Smooth muscle cell (in vitro differentiated cells): ENCODE data around the gene TMBIM1. TPM values are rescaled to one million over a fixed set of nuclear protein-coding genes. Genes with fewer than 3 reads are reported as not detected.

Source experiments
- DNase-seq: peaks from one replicate; lab custom pipeline; 2025; ENCODE audit not compliant: unreplicated experiment; lab: John Stamatoyannopoulos, UW
- H2AFZ ChIP-seq: fragments of 200-600 bp; sonication (generic); 2 replicates; pipeline ENCODE4 v1.6.0; 2016; ENCODE audit warnings: antibody characterized with exemption, low read depth, mild to moderate bottlenecking
- H3F3A ChIP-seq: fragments of 200-600 bp; sonication (generic); 2 replicates; pipeline ENCODE4 v1.6.0; 2017; ENCODE audit warnings: antibody characterized with exemption, low read depth
- H3K27ac ChIP-seq: fragments of 200-600 bp; sonication (generic); 2 replicates; pipeline ENCODE4 v1.5.1; 2016; ENCODE audit warnings: low read depth, mild to moderate bottlenecking
- H3K27me3 ChIP-seq: fragments of 200-600 bp; sonication (generic); 2 replicates; pipeline ENCODE4 v1.6.1; 2016; ENCODE audit warnings: low read depth, mild to moderate bottlenecking
- H3K36me3 ChIP-seq: fragments of 200-600 bp; sonication (generic); 2 replicates; pipeline ENCODE4 v1.5.1; 2016; ENCODE audit warnings: low read depth
- H3K4me1 ChIP-seq: fragments of 200-600 bp; sonication (generic); 2 replicates; pipeline ENCODE4 v1.5.1; 2016; ENCODE audit warnings: low read depth
- H3K4me2 ChIP-seq: fragments of 200-600 bp; sonication (generic); 2 replicates; pipeline ENCODE4 v1.6.0; 2016; ENCODE audit warnings: mild to moderate bottlenecking
- H3K4me3 ChIP-seq: fragments of 200-600 bp; sonication (generic); 2 replicates; pipeline ENCODE4 v1.5.1; 2016; ENCODE audit warnings: mild to moderate bottlenecking
- H3K79me2 ChIP-seq: fragments of 200-600 bp; sonication (generic); 2 replicates; pipeline ENCODE4 v1.6.0; 2016; ENCODE audit warnings: low read depth, mild to moderate bottlenecking
- H3K9ac ChIP-seq: fragments of 200-600 bp; sonication (generic); 2 replicates; pipeline ENCODE4 v1.6.0; 2016; ENCODE audit warnings: low read depth
- H3K9me3 ChIP-seq: fragments of 200-600 bp; sonication (generic); replicated peaks from 2 replicates; pipeline ENCODE4 v1.5.1; 2016; ENCODE audit warnings: low read depth
- H4K20me1 ChIP-seq: fragments of 200-600 bp; sonication (generic); 2 replicates; pipeline ENCODE4 v1.6.0; 2016; ENCODE audit warnings: low read depth
- WGBS: methylation state at CpG from one replicate; pipeline ENCODE4 v1.1.7; 2016; ENCODE audit warnings: low lambda C conversion rate; 5-methylcytosine and 5-hydroxymethylcytosine counted together
- polyA plus RNA-seq: library from polyadenylated mRNA; unstranded; fragments of >200 nt; fragmentation: Nextera tagmentation; extraction: Ambion mirVana; gene quantifications from 2 replicates; pipeline ENCODE4 v1.2.1, GENCODE V29; 2016
- total RNA-seq: library from RNA; depleted of rRNA; stranded (reverse); fragments of >200 nt; gene quantifications from 2 replicates; pipeline ENCODE4 v1.2.3, GENCODE V29; 2014
- TF ChIP-seq, protein P1 (sequence below): fragments of 200-600 bp; sonication (generic); IDR thresholded peaks from 2 replicates; pipeline ENCODE4 v1.5.1; 2017; ENCODE audit warnings: borderline replicate concordance, mild to moderate bottlenecking, antibody characterized with exemption; ENCODE audit not compliant: insufficient read depth, poor library complexity, severe bottlenecking

TMBIM1 gene
- total and polyA plus RNA-seq, 2 experiments from 2014 or later, result 109 to 121 TPM

DNA sequence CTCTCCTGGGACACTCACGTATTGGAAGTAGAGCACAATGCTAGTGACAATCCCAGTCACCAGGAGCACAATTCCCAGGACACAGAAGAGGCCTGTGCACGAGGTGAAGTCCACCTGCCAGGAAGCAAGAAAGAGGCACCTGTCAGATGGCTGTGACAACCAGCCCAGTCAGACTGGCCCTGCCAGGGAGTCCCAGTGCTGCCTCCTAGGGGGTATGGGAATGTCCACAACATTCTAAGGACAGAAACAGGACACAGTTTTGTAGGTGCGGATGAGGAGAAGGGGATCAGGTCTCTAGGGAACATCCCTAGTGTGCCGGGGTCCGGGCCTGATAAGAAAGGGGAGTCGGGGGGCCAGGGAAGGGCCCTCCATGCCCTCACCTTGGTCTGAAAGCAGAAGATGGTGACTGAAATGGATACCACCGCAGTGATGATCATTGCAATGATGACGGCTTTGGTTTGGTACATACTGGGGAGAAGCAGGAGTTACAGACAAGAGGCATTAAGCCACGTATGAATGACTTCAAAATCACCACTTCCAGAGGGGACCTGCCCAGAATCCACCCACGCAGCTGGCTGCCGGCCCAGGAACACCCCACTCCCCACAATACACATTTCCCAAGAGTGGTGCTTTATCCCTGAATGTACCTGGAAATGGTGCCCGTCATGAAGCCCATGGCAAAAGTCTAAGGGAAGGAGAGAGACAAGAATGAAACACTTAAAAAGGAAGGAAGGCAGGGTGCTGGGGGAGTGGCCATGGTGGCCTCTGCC lies 15.1 kb downstream of the TMBIM1 start:
- TF ChIP-seq, protein P1, sequence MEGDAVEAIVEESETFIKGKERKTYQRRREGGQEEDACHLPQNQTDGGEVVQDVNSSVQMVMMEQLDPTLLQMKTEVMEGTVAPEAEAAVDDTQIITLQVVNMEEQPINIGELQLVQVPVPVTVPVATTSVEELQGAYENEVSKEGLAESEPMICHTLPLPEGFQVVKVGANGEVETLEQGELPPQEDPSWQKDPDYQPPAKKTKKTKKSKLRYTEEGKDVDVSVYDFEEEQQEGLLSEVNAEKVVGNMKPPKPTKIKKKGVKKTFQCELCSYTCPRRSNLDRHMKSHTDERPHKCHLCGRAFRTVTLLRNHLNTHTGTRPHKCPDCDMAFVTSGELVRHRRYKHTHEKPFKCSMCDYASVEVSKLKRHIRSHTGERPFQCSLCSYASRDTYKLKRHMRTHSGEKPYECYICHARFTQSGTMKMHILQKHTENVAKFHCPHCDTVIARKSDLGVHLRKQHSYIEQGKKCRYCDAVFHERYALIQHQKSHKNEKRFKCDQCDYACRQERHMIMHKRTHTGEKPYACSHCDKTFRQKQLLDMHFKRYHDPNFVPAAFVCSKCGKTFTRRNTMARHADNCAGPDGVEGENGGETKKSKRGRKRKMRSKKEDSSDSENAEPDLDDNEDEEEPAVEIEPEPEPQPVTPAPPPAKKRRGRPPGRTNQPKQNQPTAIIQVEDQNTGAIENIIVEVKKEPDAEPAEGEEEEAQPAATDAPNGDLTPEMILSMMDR, result peak; percentile 9
- no peak for DNase-seq
- Histone ChIP-seq H2AFZ (no peak overlapping the region), H4K20me1 (peaks cover 16% of the 10 kb centered on the region), H3K36me3 (no peaks in the 10 kb centered on the region), H3K27ac (no peak overlapping the region), H3K27me3 (no peaks in the 10 kb centered on the region), H3K4me3 (no peak overlapping the region), H3F3A (peaks cover 15% of the 10 kb centered on the region), H3K4me2 (no peak overlapping the region), H3K4me1 (peaks cover 3% of the 10 kb centered on the region), H3K79me2 (peaks cover 33% of the 10 kb centered on the region), H3K9ac (no peak overlapping the region), H3K9me3 (no peaks in the 10 kb centered on the region)
- 96% methylated on average over 12 of the region's 12 CpGs for WGBS

DNA sequence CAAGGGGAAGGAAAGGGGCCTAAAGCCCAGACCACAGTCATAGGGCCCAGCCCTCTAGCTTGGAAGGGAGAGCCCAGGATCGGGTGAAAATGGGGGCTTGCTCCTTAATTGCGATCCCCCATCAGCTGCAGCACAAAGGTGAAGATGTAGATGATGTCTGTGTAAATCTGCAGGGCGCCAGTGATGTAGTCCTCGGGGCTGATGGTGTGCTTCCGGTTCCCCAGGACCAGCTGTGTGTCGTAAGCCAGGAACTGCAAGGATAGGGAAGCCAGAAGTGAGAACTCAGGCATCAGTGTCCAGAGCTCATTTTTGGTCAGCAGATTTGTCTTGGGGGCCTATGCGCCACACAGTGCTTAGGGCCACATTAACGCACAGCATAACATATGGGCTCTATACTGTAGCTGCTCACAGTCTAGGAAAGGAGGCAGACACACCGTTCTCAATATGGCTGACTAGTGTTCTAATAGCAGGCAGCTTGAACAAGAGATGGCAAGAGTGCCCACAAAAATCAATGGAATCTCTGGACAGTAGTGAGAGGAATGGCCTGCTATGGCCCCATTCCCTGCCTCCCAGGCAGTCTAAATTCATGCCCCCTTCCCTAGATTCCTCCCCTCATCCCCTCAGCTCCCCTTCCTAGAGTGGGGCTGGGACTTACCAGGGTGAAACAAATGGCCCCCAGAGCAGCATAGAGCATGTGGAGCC lies 16.8 kb downstream of the TMBIM1 start:
- H3K79me2 ChIP-seq, result peaks cover 29% of the 10 kb centered on the region

DNA sequence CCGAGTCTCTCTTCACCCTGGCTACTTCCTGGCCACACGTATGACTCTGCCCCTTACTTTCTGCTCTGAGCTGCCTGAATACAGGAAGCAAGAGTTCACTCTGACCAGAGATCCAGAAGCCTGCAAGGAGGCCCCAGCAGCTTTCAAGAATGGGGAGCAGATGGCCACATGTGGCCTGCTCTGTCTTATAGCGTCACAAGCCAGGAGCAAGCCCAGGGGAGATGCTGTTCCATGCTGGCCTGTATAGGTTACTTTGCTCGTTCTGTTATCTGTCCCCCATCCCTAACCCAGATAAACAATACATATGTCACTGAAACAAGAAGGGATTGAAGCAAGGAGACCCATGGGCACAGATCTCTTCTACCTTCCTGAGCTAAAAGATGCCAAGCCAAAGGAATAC lies 17.7 kb downstream of the TMBIM1 start:
- Histone ChIP-seq H3K4me3 (no peak overlapping the region), H3K4me2 (no peak overlapping the region), H3K27ac (peak overlapping the region; percentile 7), H3K9ac (no peak overlapping the region), H3K27me3 (no peaks in the 10 kb centered on the region), H3K9me3 (no peaks in the 10 kb centered on the region), H3K36me3 (no peaks in the 10 kb centered on the region), H3K79me2 (peaks cover 22% of the 10 kb centered on the region), H2AFZ (no peak overlapping the region), H3K4me1 (peaks cover 3% of the 10 kb centered on the region), H4K20me1 (peaks cover 13% of the 10 kb centered on the region), H3F3A (peaks cover 6% of the 10 kb centered on the region)
- 95% methylated on average over 4 of the region's 4 CpGs for WGBS
- no peak for DNase-seq
- TF ChIP-seq, protein P1, result no peak

More for the DNA sequence above, 16.8 kb downstream of the TMBIM1 start:
- Histone ChIP-seq H3K9me3 (no peaks in the 10 kb centered on the region), H3K27me3 (no peaks in the 10 kb centered on the region), H3K27ac (no peak overlapping the region), H3K4me2 (no peak overlapping the region), H3K4me1 (peaks cover 3% of the 10 kb centered on the region), H3K4me3 (no peak overlapping the region), H3K36me3 (no peaks in the 10 kb centered on the region), H4K20me1 (peaks cover 13% of the 10 kb centered on the region), H2AFZ (no peak overlapping the region), H3K9ac (no peak overlapping the region), H3F3A (peaks cover 6% of the 10 kb centered on the region)
- 86% methylated on average over 9 of the region's 9 CpGs for WGBS
- TF ChIP-seq, protein P1, result no peak
- DNase-seq, result no peak
